ENCODE data around the gene SLC6A1.
"Not testable (repeated sequence)": the region's sequence is repeated elsewhere in the genome, so short reads cannot be mapped to it uniquely, and the experiment has no call there.

SLC6A1 gene

GRCh38 chr3:11022115-11022514 lies 29.6 kb downstream of the SLC6A1 start:
- DNase-seq: no peak

- DNase-seq: no peak
Observed at GRCh38 chr3:11024181-11024580, 31.6 kb downstream of the SLC6A1 start.

GRCh38 chr3:11029948-11030347 lies 37.4 kb downstream of the SLC6A1 start:
- DNase-seq: no peak

GRCh38 chr3:11033871-11034270 lies 41.3 kb downstream of the SLC6A1 start:
- DNase-seq: no peak

GRCh38 chr3:11034309-11034985 lies 41.9 kb downstream of the SLC6A1 start:
- no peak for DNase-seq

- DNase-seq: no peak
Observed at GRCh38 chr3:11035757-11036505, 43.4 kb downstream of the SLC6A1 start.

- DNase-seq: no peak
Observed at GRCh38 chr3:11037241-11037873, 44.8 kb downstream of the SLC6A1 start.

- DNase-seq: no peak
Observed at GRCh38 chr3:11037976-11038375, 45.4 kb downstream of the SLC6A1 start.

GRCh38 chr3:11045536-11045935 lies 53.0 kb downstream of the SLC6A1 start:
- DNase-seq: no peak

- no peak for DNase-seq
Observed at GRCh38 chr3:11047500-11047899, 55.0 kb downstream of the SLC6A1 start.

- no peak for DNase-seq
Observed at GRCh38 chr3:11050666-11051323, 58.2 kb downstream of the SLC6A1 start.

GRCh38 chr3:11053926-11054503 lies 61.5 kb downstream of the SLC6A1 start:
- DNase-seq: no peak

- no peak for DNase-seq
Observed at GRCh38 chr3:11054739-11055438, 62.3 kb downstream of the SLC6A1 start.

GRCh38 chr3:11055496-11055895 lies 62.9 kb downstream of the SLC6A1 start:
- no peak for DNase-seq

- no peak for DNase-seq
Observed at GRCh38 chr3:11056531-11057050, 64.0 kb downstream of the SLC6A1 start.

- DNase-seq: no peak
Observed at GRCh38 chr3:11057655-11058054, 65.1 kb downstream of the SLC6A1 start.

- no peak for DNase-seq
Observed at GRCh38 chr3:11059090-11059798, 66.7 kb downstream of the SLC6A1 start.

GRCh38 chr3:11059799-11060115 lies 67.2 kb downstream of the SLC6A1 start:
- no peak for DNase-seq

GRCh38 chr3:11060500-11061251 lies 68.1 kb downstream of the SLC6A1 start:
- DNase-seq: peak; percentile 15

- not testable (repeated sequence) for DNase-seq
Observed at GRCh38 chr3:11061268-11061871, 68.8 kb downstream of the SLC6A1 start.

GRCh38 chr3:11062704-11063103 lies 70.2 kb downstream of the SLC6A1 start:
- no peak for DNase-seq
